ENCODE measurements around the gene PRKAA2. TPM values are rescaled to one million over a fixed set of nuclear protein-coding genes. Genes with fewer than 3 reads are reported as not detected.

PRKAA2 gene
- total RNA-seq, 2 donors from 2014 or later = not detected

- Mint-ChIP-seq H3K4me3 (no peak overlapping the region), H3K36me3 (ENCODE audit: insufficient read depth in 2 of 2) (no peaks in the 10 kb centered on the region), H3K9me3 (no peaks in the 10 kb centered on the region), H3K4me1 (ENCODE audit: low read depth) (no peaks in the 10 kb centered on the region), H3K27me3 (ENCODE audit: low read depth) (no peaks in the 10 kb centered on the region), H3K27ac (no peak overlapping the region)
- no peak for ATAC-seq (replicated peaks in 1 of 2)
- DNase-seq = no peak
Observed at GRCh38 chr1:56666112-56666608, 21.0 kb downstream of the PRKAA2 start.

DNA sequence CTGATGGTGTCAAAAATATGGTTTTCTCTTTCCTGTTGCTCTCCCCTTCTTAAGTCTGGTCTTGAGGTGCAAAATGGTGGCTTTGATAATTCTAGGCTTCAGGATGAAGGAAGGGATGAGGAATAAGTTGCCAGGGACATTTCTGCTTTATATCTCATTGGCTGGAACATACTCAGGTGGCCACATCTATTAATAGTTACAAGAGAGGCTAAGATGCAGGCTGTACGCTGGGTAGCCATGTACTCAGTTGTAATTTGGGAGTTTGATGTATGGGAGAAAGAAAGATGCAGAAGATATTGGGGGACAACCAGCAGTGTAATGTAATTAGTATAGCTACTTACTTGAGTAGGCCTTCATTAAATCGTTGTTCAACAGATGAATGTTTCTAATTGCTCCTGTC, 25.2 kb downstream of the PRKAA2 start:
- Mint-ChIP-seq H3K9me3 (peaks cover 0 to 3% of the 10 kb centered on the region in 2 donors), H3K27ac (no peak overlapping the region), H3K4me1 (ENCODE audit: low read depth) (no peaks in the 10 kb centered on the region), H3K27me3 (ENCODE audit: low read depth) (peaks cover 12% of the 10 kb centered on the region), H3K4me3 (no peak overlapping the region), H3K36me3 (ENCODE audit: insufficient read depth in 2 of 2) (no peaks in the 10 kb centered on the region)
- no peak for ATAC-seq (replicated peaks in 1 of 2)
- DNase-seq = no peak

DNA sequence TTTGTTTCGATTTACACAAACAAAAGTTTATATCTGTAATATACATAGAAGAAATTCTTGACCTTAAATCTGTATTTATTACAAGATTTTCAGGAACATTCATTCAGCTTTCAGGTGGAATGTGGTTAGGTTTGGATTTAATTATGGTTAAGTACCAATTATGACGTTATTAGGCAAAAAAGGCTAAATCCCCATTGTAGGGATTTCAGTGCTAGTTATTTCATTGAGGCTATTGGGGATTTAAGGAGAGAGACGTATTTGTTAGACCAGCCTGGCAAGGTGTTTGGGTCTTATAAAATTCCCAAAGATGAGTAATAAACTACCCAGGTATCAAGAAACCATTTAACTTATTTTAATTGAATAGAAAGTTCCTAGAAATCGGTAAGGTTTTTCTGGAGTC, 26.0 kb downstream of the PRKAA2 start:
- Mint-ChIP-seq H3K4me3 (no peak overlapping the region), H3K27me3 (ENCODE audit: low read depth) (peaks cover 12% of the 10 kb centered on the region), H3K9me3 (peaks cover 0 to 4% of the 10 kb centered on the region in 2 donors), H3K27ac (no peak overlapping the region), H3K4me1 (ENCODE audit: low read depth) (no peaks in the 10 kb centered on the region), H3K36me3 (ENCODE audit: insufficient read depth in 2 of 2) (no peaks in the 10 kb centered on the region)
- DNase-seq (no peak), ATAC-seq (replicated peaks in 1 of 2) (no peak)

DNA sequence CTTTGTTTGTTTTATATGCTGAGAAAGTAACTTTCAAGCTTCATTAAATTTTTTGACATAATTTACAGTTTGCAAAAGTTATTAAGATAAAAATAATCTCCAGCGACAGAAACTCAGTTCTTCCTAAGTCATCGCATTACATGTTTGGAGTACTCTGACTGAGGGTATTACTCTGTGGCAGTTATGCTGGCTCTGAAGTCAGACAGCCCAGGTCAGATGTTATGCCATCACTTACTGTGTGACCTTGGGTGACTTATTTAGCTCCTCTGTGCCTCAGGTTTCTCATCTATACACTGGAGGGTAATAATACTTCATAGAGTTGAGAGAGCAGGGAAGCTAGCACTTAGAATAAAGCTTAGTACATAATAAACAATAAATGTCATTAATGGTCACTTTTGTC, 26.4 kb downstream of the PRKAA2 start:
- Mint-ChIP-seq H3K4me3 (no peak overlapping the region), H3K36me3 (ENCODE audit: insufficient read depth in 2 of 2) (no peaks in the 10 kb centered on the region), H3K9me3 (peaks cover 0 to 4% of the 10 kb centered on the region in 2 donors), H3K27ac (no peak overlapping the region), H3K27me3 (ENCODE audit: low read depth) (peaks cover 12% of the 10 kb centered on the region), H3K4me1 (ENCODE audit: low read depth) (no peaks in the 10 kb centered on the region)
- no peak for DNase-seq
- ATAC-seq (replicated peaks in 1 of 2) = no peak

- DNase-seq (no peak), ATAC-seq (replicated peaks in 1 of 2) (no peak)
- H3K36me3 Mint-ChIP-seq (ENCODE audit: insufficient read depth in 2 of 2) = no peaks in the 10 kb centered on the region
- peaks cover 12% of the 10 kb centered on the region for H3K27me3 Mint-ChIP-seq (ENCODE audit: low read depth)
- no peak overlapping the region for H3K27ac Mint-ChIP-seq
- H3K9me3 Mint-ChIP-seq = peaks cover 0 to 4% of the 10 kb centered on the region in 2 donors
- H3K4me3 Mint-ChIP-seq = no peak overlapping the region
- no peaks in the 10 kb centered on the region for H3K4me1 Mint-ChIP-seq (ENCODE audit: low read depth)
Observed at GRCh38 chr1:56672579-56672978, 27.5 kb downstream of the PRKAA2 start.

DNA sequence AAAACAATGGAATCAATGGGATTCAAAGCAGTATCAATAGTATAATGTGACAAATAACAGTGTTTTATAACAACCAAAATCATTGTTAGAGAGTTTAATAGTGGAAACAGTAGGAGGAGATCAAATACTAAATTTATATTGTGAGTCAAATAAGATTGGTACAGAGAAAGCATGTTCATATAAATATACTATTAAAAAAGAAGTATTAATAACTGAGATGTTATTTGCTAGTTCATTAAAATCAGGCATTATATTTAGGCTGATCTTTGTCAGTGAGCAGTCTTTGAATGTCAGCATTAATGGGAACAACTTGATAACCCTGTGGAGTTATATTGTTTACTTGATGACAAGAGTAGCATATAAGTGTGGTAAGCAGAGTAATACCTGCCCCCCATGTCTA, 30.6 kb downstream of the PRKAA2 start:
- Mint-ChIP-seq H3K4me3 (no peak overlapping the region), H3K36me3 (ENCODE audit: insufficient read depth in 2 of 2) (no peaks in the 10 kb centered on the region), H3K27me3 (ENCODE audit: low read depth) (peaks cover 18% of the 10 kb centered on the region), H3K4me1 (ENCODE audit: low read depth) (no peaks in the 10 kb centered on the region), H3K9me3 (peaks cover 2 to 9% of the 10 kb centered on the region in 2 donors), H3K27ac (no peak overlapping the region)
- no peak for ATAC-seq (replicated peaks in 1 of 2)
- DNase-seq = no peak

- Mint-ChIP-seq H3K9me3 (peaks cover 2 to 9% of the 10 kb centered on the region in 2 donors), H3K27ac (no peak overlapping the region), H3K4me3 (no peak overlapping the region), H3K36me3 (ENCODE audit: insufficient read depth in 2 of 2) (no peaks in the 10 kb centered on the region), H3K27me3 (ENCODE audit: low read depth) (peaks cover 18% of the 10 kb centered on the region), H3K4me1 (ENCODE audit: low read depth) (no peaks in the 10 kb centered on the region)
- ATAC-seq (replicated peaks in 1 of 2) (no peak), DNase-seq (no peak)
Observed at GRCh38 chr1:56676571-56677035, 31.5 kb downstream of the PRKAA2 start.

DNA sequence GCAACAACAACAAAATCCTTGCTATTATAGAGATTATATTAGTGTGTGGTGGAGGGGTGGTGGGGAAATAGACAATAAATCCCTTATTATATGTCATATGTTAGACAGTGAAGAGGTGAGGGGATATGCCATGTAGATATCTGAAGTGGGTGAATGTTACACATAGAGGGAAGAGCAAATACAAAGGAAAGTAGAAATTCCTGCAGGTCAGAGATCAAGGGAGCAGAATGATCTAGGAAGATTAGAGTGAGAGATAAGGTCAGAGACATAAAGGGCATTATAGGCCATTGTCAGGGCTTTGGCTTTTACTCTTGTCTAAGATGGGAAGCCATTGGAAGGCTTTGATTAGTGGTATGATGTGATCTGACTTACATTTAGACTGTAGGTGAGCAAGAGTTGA, 38.5 kb downstream of the PRKAA2 start:
- peaks cover 6% of the 10 kb centered on the region for H3K27me3 Mint-ChIP-seq (ENCODE audit: low read depth)

DNA sequence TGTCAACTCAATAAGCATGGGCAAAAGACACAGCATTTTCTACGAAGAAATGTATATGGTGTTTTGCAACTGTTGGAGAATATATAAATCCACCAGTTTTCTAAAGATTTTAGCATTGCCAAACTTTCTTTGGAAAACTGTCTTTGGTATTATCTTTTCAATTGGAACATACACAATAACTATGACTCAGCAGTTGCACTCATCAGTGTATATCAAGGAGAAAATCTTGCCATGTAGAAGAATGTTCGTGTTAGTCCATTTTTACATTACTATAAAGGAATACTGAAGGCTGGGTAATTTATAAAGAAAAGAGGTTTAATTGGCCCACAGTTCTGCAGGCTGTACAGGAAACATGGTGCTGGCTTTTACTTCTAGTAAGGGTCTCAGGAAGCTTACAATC, 41.1 kb downstream of the PRKAA2 start:
- Mint-ChIP-seq H3K27me3 (ENCODE audit: low read depth) (no peaks in the 10 kb centered on the region), H3K4me1 (ENCODE audit: low read depth) (no peaks in the 10 kb centered on the region), H3K36me3 (ENCODE audit: insufficient read depth in 2 of 2) (no peaks in the 10 kb centered on the region), H3K9me3 (no peaks in the 10 kb centered on the region), H3K27ac (no peak overlapping the region), H3K4me3 (no peak overlapping the region)
- DNase-seq (no peak), ATAC-seq (replicated peaks in 1 of 2) (no peak)

More for the DNA sequence above, 38.5 kb downstream of the PRKAA2 start:
- DNase-seq (no peak), ATAC-seq (replicated peaks in 1 of 2) (no peak)
- Mint-ChIP-seq H3K36me3 (ENCODE audit: insufficient read depth in 2 of 2) (no peaks in the 10 kb centered on the region), H3K4me3 (no peak overlapping the region), H3K9me3 (peaks cover 2 to 4% of the 10 kb centered on the region in 2 donors), H3K27ac (no peak overlapping the region), H3K4me1 (ENCODE audit: low read depth) (no peaks in the 10 kb centered on the region)

- ATAC-seq (replicated peaks in 1 of 2) (peak; percentile 100), DNase-seq (peak; percentile 6 to 14)
- Mint-ChIP-seq H3K27ac (no peak overlapping the region), H3K36me3 (ENCODE audit: insufficient read depth in 2 of 2) (no peaks in the 10 kb centered on the region), H3K4me1 (ENCODE audit: low read depth) (no peaks in the 10 kb centered on the region), H3K27me3 (ENCODE audit: low read depth) (no peaks in the 10 kb centered on the region), H3K4me3 (no peak overlapping the region), H3K9me3 (no peaks in the 10 kb centered on the region)
Observed at GRCh38 chr1:56688522-56689026, 43.5 kb downstream of the PRKAA2 start.

DNA sequence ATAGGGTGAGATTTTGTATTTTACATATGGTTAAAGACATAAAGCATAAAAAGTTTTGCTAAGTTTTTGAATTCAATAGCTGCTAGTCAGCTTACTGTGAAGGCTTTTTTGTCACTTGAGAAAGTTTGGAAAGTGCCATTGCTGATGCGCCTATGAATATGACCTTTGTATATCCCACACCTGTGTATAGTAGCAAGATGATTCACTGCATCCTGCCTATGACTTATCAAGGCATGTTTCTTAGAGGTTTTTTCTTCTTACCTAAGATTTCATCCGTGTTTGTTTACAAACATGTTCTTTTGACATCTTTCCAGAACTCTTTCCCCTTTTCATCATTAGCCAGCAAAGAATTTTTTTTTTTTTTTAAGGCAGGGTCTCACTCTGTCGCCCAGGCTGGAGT, 51.5 kb downstream of the PRKAA2 start:
- no peak for DNase-seq
- Mint-ChIP-seq H3K4me3 (no peak overlapping the region), H3K27ac (no peak overlapping the region), H3K4me1 (ENCODE audit: low read depth) (no peaks in the 10 kb centered on the region), H3K9me3 (no peaks in the 10 kb centered on the region), H3K27me3 (ENCODE audit: low read depth) (no peaks in the 10 kb centered on the region), H3K36me3 (ENCODE audit: insufficient read depth in 2 of 2) (peaks cover 0 to 1% of the 10 kb centered on the region in 2 donors)
- peak in 1 of 2 donors; percentile 36 for ATAC-seq (replicated peaks in 1 of 2)

DNA sequence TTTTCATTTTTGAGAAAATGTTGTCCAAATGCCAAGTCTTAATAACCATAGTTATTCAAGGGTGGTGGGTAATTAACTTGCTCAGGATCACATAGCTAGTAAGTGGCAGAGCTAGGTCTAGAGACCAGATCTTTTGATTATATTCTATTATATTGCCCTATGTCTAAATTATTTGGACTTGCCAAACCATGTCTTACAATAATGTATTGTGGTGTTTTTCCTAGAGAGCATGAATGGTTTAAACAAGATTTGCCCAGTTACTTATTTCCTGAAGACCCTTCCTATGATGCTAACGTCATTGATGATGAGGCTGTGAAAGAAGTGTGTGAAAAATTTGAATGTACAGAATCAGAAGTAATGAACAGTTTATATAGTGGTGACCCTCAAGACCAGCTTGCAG, 58.6 kb downstream of the PRKAA2 start:
- Mint-ChIP-seq H3K27ac (no peak overlapping the region), H3K4me1 (ENCODE audit: low read depth) (no peaks in the 10 kb centered on the region), H3K4me3 (no peak overlapping the region), H3K27me3 (ENCODE audit: low read depth) (peaks cover 9% of the 10 kb centered on the region), H3K9me3 (peaks cover 0 to 2% of the 10 kb centered on the region in 2 donors), H3K36me3 (ENCODE audit: insufficient read depth in 2 of 2) (no peaks in the 10 kb centered on the region)
- no peak for ATAC-seq (replicated peaks in 1 of 2)
- DNase-seq = no peak

DNA sequence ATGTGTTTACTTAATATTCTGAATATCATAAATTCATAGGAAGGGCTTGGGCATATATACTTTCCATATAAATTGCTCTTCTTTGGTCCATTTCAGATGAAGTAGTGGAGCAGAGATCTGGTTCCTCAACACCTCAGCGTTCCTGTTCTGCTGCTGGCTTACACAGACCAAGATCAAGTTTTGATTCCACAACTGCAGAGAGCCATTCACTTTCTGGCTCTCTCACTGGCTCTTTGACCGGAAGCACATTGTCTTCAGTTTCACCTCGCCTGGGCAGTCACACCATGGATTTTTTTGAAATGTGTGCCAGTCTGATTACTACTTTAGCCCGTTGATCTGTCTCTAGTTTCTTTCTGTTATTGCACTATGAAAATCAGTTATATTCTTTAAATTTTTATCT, 62.3 kb downstream of the PRKAA2 start:
- ATAC-seq (replicated peaks in 1 of 2) (no peak), DNase-seq (no peak)
- Mint-ChIP-seq H3K4me3 (no peak overlapping the region), H3K27ac (no peak overlapping the region), H3K36me3 (ENCODE audit: insufficient read depth in 2 of 2) (no peaks in the 10 kb centered on the region), H3K4me1 (ENCODE audit: low read depth) (no peaks in the 10 kb centered on the region), H3K27me3 (ENCODE audit: low read depth) (peaks cover 9% of the 10 kb centered on the region), H3K9me3 (peaks cover 0 to 2% of the 10 kb centered on the region in 2 donors)

GRCh38 chr1:56709269-56709880, 64.3 kb downstream of the PRKAA2 start:
- Mint-ChIP-seq H3K4me1 (ENCODE audit: low read depth) (no peaks in the 10 kb centered on the region), H3K9me3 (no peaks in the 10 kb centered on the region), H3K27ac (no peak overlapping the region), H3K36me3 (ENCODE audit: insufficient read depth in 2 of 2) (no peaks in the 10 kb centered on the region), H3K4me3 (no peak overlapping the region), H3K27me3 (ENCODE audit: low read depth) (peaks cover 9% of the 10 kb centered on the region)
- DNase-seq (no peak), ATAC-seq (replicated peaks in 1 of 2) (no peak)

Measured in activated T-cell treated with anti-CD3 and anti-CD28 coated beads, Interleukin-2, amount 50 U/mL, for 72 hours (primary cell).